GM12878 (cell line): ENCODE results near the gene DAAM1. TPM values are rescaled to one million over a fixed set of nuclear protein-coding genes. Genes with fewer than 3 reads are reported as not detected.

Experiments used
- BMI1 ChIP-seq: fragments of 450-650 bp; IDR thresholded peaks from 2 replicates; pipeline ENCODE4 v1.6.1; 2016; ENCODE audit warnings: mild to moderate bottlenecking, moderate library complexity, borderline replicate concordance
- CHD2 ChIP-seq: IDR thresholded peaks from 2 replicates; pipeline ENCODE4 v1.6.1; 2011; ENCODE audit warnings: low read depth, low read length, improper control_type of control experiment, borderline replicate concordance
- CHD4 ChIP-seq: fragments of 200-600 bp; sonication (generic); IDR thresholded peaks from 2 replicates; pipeline ENCODE4 v1.6.1; 2016; ENCODE audit warnings: mild to moderate bottlenecking
- CREM ChIP-seq: IDR thresholded peaks from 2 replicates; pipeline ENCODE4 v1.6.1; 2014; ENCODE audit warnings: antibody characterized with exemption, low read depth
- ETV6 ChIP-seq, 2 experiments: fragments of 450-650 bp in 1 of 2; IDR thresholded peaks in 1 of 2; conservative IDR thresholded peaks in 1 of 2; 2 replicates each; pipeline ENCODE4 v1.6.1; 2014; ENCODE audit warnings: antibody characterized with exemption in 1 of 2, borderline replicate concordance in 1 of 2, low read depth in 1 of 2, mild to moderate bottlenecking in 1 of 2, moderate library complexity in 1 of 2
- EZH2 ChIP-seq: IDR thresholded peaks from 2 replicates; pipeline ENCODE4 v1.6.1; 2012; ENCODE audit warnings: low read depth, mild to moderate bottlenecking, control low read depth, inconsistent platforms, low read length, borderline replicate concordance; ENCODE audit not compliant: control insufficient read depth
- FOS ChIP-seq: IDR thresholded peaks from 3 replicates; pipeline ENCODE4 v1.6.1; 2011; ENCODE audit warnings: borderline replicate concordance; ENCODE audit not compliant: insufficient read length; ENCODE audit errors: extremely low read depth
- GABPA ChIP-seq: IDR thresholded peaks from 2 replicates; pipeline ENCODE4 v1.6.1; 2014; ENCODE audit warnings: antibody characterized with exemption, low read depth, mild to moderate bottlenecking, inconsistent platforms
- NFIC ChIP-seq: IDR thresholded peaks from 2 replicates; pipeline ENCODE4 v1.6.1; 2012; ENCODE audit warnings: low read depth, mild to moderate bottlenecking, inconsistent platforms, low read length, moderate library complexity
- SIN3A ChIP-seq: IDR thresholded peaks from 2 replicates; pipeline ENCODE4 v1.6.1; 2012; ENCODE audit warnings: low read depth, low read length, improper control_type of control experiment
- SPI1 ChIP-seq: IDR thresholded peaks from 2 replicates; pipeline ENCODE4 v1.6.1; 2011; ENCODE audit warnings: low read depth, mild to moderate bottlenecking, low read length, moderate library complexity, borderline replicate concordance; ENCODE audit not compliant: insufficient read depth
- TCF12 ChIP-seq: IDR thresholded peaks from 2 replicates; pipeline ENCODE4 v1.6.1; 2011; ENCODE audit warnings: low read depth, mild to moderate bottlenecking, low read length
- ZNF207 ChIP-seq: fragments of 450-650 bp; IDR thresholded peaks from 2 replicates; pipeline ENCODE4 v1.6.1; 2014; ENCODE audit warnings: antibody characterized with exemption, mild to moderate bottlenecking, borderline replicate concordance
- ZNF274 ChIP-seq: IDR thresholded peaks from one replicate; pipeline ENCODE4 v1.8.0; 2011; ENCODE audit not compliant: insufficient read length, insufficient read depth
- ZNF384 ChIP-seq: IDR thresholded peaks from 2 replicates; pipeline ENCODE4 v1.6.1; 2012; ENCODE audit warnings: low read depth, mild to moderate bottlenecking, low read length, improper control_type of control experiment, borderline replicate concordance
- ZNF622 ChIP-seq: fragments of 450-650 bp; IDR thresholded peaks from 2 replicates; pipeline ENCODE4 v1.6.1; 2017; ENCODE audit warnings: mild to moderate bottlenecking, inconsistent platforms
- polyA plus RNA-seq, 11 experiments: library from polyadenylated mRNA; depleted of rRNA in 4 of 11; unstranded in 6 of 11; stranded (reverse) in 5 of 11; fragments of >200 nt; fragmentation: Nextera tagmentation in 4 of 11; fragmentation: Illumina TruSeq in 1 of 11; extraction: Ambion mirVana in 4 of 11; extraction: Trizol in 1 of 11; gene quantifications; 1 replicate in 1 of 11; 2 replicates in 10 of 11; pipeline versions ENCODE4 v1.2.1 to v1.2.3, GENCODE V29; 2011 to 2016; ENCODE audit warnings: inconsistent platforms in 2 of 11, missing spikeins in 2 of 11, low read depth in 1 of 11
- total RNA-seq, 4 experiments: library from RNA; depleted of rRNA in 3 of 4; stranded (reverse); fragments of >200 nt in 3 of 4; fragmentation: Illumina TruSeq in 1 of 4; extraction: Trizol in 1 of 4; gene quantifications; 2 replicates each; pipeline versions ENCODE4 v1.2.1 to v1.2.3, GENCODE V29; 2013 to 2021
- TF ChIP-seq, protein P1 (sequence below): IDR thresholded peaks from 2 replicates; pipeline ENCODE4 v1.6.1; 2012; ENCODE audit warnings: improper control_type of control experiment, low read depth, low read length; ENCODE audit not compliant: insufficient replicate concordance
- TF ChIP-seq, protein P2 (sequence below): fragments of 450-650 bp; IDR thresholded peaks from 2 replicates; pipeline ENCODE4 v1.6.1; 2016; ENCODE audit warnings: mild to moderate bottlenecking, moderate library complexity, borderline replicate concordance
- TF ChIP-seq, protein P3 (sequence below): IDR thresholded peaks from 2 replicates; pipeline ENCODE4 v1.6.1; 2012; ENCODE audit warnings: low read depth, low read length, improper control_type of control experiment
- TF ChIP-seq, protein P4 (sequence below): fragments of 450-650 bp; IDR thresholded peaks from 2 replicates; pipeline ENCODE4 v1.6.1; 2017; ENCODE audit warnings: low read depth, mild to moderate bottlenecking, moderate library complexity

Gene DAAM1
- total and polyA plus RNA-seq, 10 of the 15 experiments (the other 5 are each of a cell fraction or from before 2014, with no cell fraction given) = 13.8 to 32.4 (median 24.2) TPM

DNA sequence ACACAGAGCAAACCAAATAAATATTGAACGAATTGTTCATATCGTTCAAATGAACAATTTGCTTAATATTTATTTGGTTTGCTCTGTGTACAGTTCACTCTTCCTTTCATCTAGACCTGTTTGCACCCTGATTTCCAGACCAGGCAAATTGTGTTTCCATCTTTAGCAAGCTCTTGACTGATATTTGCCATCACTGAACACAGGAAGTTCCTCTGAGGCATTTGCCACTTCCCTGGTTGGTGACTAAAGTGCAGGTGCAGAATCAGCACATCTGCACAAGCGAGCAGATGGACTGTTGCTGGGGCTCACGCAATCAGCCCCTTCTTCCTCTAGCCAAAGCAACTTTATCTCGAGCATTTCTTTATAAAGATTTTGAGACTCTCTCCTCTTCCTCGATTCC lies 112.9 kb downstream of the DAAM1 start (continued):
- no peak for TF ChIP-seq ZNF274
- TF ChIP-seq, protein P1, sequence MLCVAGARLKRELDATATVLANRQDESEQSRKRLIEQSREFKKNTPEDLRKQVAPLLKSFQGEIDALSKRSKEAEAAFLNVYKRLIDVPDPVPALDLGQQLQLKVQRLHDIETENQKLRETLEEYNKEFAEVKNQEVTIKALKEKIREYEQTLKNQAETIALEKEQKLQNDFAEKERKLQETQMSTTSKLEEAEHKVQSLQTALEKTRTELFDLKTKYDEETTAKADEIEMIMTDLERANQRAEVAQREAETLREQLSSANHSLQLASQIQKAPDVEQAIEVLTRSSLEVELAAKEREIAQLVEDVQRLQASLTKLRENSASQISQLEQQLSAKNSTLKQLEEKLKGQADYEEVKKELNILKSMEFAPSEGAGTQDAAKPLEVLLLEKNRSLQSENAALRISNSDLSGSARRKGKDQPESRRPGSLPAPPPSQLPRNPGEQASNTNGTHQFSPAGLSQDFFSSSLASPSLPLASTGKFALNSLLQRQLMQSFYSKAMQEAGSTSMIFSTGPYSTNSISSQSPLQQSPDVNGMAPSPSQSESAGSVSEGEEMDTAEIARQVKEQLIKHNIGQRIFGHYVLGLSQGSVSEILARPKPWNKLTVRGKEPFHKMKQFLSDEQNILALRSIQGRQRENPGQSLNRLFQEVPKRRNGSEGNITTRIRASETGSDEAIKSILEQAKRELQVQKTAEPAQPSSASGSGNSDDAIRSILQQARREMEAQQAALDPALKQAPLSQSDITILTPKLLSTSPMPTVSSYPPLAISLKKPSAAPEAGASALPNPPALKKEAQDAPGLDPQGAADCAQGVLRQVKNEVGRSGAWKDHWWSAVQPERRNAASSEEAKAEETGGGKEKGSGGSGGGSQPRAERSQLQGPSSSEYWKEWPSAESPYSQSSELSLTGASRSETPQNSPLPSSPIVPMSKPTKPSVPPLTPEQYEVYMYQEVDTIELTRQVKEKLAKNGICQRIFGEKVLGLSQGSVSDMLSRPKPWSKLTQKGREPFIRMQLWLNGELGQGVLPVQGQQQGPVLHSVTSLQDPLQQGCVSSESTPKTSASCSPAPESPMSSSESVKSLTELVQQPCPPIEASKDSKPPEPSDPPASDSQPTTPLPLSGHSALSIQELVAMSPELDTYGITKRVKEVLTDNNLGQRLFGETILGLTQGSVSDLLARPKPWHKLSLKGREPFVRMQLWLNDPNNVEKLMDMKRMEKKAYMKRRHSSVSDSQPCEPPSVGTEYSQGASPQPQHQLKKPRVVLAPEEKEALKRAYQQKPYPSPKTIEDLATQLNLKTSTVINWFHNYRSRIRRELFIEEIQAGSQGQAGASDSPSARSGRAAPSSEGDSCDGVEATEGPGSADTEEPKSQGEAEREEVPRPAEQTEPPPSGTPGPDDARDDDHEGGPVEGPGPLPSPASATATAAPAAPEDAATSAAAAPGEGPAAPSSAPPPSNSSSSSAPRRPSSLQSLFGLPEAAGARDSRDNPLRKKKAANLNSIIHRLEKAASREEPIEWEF = no peak
- TF ChIP-seq TCF12 = peak; percentile 88
- TF ChIP-seq, protein P2, sequence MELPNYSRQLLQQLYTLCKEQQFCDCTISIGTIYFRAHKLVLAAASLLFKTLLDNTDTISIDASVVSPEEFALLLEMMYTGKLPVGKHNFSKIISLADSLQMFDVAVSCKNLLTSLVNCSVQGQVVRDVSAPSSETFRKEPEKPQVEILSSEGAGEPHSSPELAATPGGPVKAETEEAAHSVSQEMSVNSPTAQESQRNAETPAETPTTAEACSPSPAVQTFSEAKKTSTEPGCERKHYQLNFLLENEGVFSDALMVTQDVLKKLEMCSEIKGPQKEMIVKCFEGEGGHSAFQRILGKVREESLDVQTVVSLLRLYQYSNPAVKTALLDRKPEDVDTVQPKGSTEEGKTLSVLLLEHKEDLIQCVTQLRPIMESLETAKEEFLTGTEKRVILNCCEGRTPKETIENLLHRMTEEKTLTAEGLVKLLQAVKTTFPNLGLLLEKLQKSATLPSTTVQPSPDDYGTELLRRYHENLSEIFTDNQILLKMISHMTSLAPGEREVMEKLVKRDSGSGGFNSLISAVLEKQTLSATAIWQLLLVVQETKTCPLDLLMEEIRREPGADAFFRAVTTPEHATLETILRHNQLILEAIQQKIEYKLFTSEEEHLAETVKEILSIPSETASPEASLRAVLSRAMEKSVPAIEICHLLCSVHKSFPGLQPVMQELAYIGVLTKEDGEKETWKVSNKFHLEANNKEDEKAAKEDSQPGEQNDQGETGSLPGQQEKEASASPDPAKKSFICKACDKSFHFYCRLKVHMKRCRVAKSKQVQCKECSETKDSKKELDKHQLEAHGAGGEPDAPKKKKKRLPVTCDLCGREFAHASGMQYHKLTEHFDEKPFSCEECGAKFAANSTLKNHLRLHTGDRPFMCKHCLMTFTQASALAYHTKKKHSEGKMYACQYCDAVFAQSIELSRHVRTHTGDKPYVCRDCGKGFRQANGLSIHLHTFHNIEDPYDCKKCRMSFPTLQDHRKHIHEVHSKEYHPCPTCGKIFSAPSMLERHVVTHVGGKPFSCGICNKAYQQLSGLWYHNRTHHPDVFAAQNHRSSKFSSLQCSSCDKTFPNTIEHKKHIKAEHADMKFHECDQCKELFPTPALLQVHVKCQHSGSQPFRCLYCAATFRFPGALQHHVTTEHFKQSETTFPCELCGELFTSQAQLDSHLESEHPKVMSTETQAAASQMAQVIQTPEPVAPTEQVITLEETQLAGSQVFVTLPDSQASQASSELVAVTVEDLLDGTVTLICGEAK = no peak
- no peak for TF ChIP-seq ZNF384
- no peak for TF ChIP-seq CHD2
- 0 out of 2 replicates have a peak, but pooled peaks have one; percentile 30 for TF ChIP-seq NFIC
- TF ChIP-seq, protein P3, sequence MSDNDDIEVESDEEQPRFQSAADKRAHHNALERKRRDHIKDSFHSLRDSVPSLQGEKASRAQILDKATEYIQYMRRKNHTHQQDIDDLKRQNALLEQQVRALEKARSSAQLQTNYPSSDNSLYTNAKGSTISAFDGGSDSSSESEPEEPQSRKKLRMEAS = no peak
- TF ChIP-seq ZNF622 = no peak
- no peak for TF ChIP-seq CREM
- no peak for TF ChIP-seq EZH2
- no peak for TF ChIP-seq FOS
- peak in 1 of 2 experiments; percentile 58; a peak in 1 of 4 replicates for TF ChIP-seq ETV6 (conservative IDR thresholded peaks at IDR 0.05 in 1 of 2, IDR thresholded peaks at IDR 0.05 in 1 of 2; ENCODE audit: borderline replicate concordance in 1 of 2, low read depth in 1 of 2)
- 0 out of 2 replicates have a peak, but pooled peaks have one; percentile 4 for TF ChIP-seq SPI1
- TF ChIP-seq SIN3A = no peak
- TF ChIP-seq, protein P4, sequence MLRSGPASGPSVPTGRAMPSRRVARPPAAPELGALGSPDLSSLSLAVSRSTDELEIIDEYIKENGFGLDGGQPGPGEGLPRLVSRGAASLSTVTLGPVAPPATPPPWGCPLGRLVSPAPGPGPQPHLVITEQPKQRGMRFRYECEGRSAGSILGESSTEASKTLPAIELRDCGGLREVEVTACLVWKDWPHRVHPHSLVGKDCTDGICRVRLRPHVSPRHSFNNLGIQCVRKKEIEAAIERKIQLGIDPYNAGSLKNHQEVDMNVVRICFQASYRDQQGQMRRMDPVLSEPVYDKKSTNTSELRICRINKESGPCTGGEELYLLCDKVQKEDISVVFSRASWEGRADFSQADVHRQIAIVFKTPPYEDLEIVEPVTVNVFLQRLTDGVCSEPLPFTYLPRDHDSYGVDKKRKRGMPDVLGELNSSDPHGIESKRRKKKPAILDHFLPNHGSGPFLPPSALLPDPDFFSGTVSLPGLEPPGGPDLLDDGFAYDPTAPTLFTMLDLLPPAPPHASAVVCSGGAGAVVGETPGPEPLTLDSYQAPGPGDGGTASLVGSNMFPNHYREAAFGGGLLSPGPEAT = no peak
- no peak for TF ChIP-seq BMI1
- no peak for TF ChIP-seq ZNF207
- no peak for TF ChIP-seq CHD4
- TF ChIP-seq GABPA = no peak
